SKM-1 treated with dmso at 0.1 percent for 144 hours (cell line): ENCODE data around the gene UBN2.
A peak's percentile ranks its signal among the peaks of the same experiment; 100 is the strongest.
"Not testable (repeated sequence)": the region's sequence is repeated elsewhere in the genome, so short reads cannot be mapped to it uniquely, and the experiment has no call there.

Experiments
- DNase-seq: peaks from one replicate; lab custom pipeline; 2025; ENCODE audit not compliant: unreplicated experiment; lab: John Stamatoyannopoulos, UW

Gene UBN2

GRCh38 chr7:139294241-139294640 is 63.2 kb downstream of the UBN2 start:
- no peak for DNase-seq

- DNase-seq, result no peak
Observed at GRCh38 chr7:139294951-139295575, 64.0 kb downstream of the UBN2 start.

- no peak for DNase-seq
Observed at GRCh38 chr7:139297795-139298194, 66.8 kb downstream of the UBN2 start.

GRCh38 chr7:139299296-139299695 is 68.3 kb downstream of the UBN2 start:
- no peak for DNase-seq

GRCh38 chr7:139300390-139300789 is 69.4 kb downstream of the UBN2 start:
- no peak for DNase-seq

- no peak for DNase-seq
Observed at GRCh38 chr7:139304517-139304916, 73.5 kb downstream of the UBN2 start.

GRCh38 chr7:139317939-139318505 is 87.0 kb downstream of the UBN2 start:
- no peak for DNase-seq

GRCh38 chr7:139321071-139321745 is 90.2 kb downstream of the UBN2 start:
- DNase-seq, result peak; percentile 5

- not testable (repeated sequence) for DNase-seq
Observed at GRCh38 chr7:139324709-139325108, 93.7 kb downstream of the UBN2 start.

GRCh38 chr7:139328375-139328774 is 97.3 kb downstream of the UBN2 start:
- DNase-seq, result no peak

GRCh38 chr7:139329119-139329518 is 98.1 kb downstream of the UBN2 start:
- DNase-seq, result no peak

- no peak for DNase-seq
Observed at GRCh38 chr7:139330333-139331030, 99.4 kb downstream of the UBN2 start.

GRCh38 chr7:139332697-139333359 is 101.8 kb downstream of the UBN2 start:
- DNase-seq, result no peak

GRCh38 chr7:139333443-139333842 is 102.4 kb downstream of the UBN2 start:
- DNase-seq, result not testable (repeated sequence)

- DNase-seq, result no peak
Observed at GRCh38 chr7:139334399-139335150, 103.5 kb downstream of the UBN2 start.

- no peak for DNase-seq
Observed at GRCh38 chr7:139339025-139339424, 108.0 kb downstream of the UBN2 start.

GRCh38 chr7:139339698-139340036 is 108.6 kb downstream of the UBN2 start:
- DNase-seq, result no peak

GRCh38 chr7:139340037-139340807 is 109.2 kb downstream of the UBN2 start:
- peak; percentile 100 for DNase-seq

GRCh38 chr7:139340808-139341057 is 109.7 kb downstream of the UBN2 start:
- DNase-seq, result peak; percentile 66

- peak; percentile 84 for DNase-seq
Observed at GRCh38 chr7:139341058-139341775, 110.2 kb downstream of the UBN2 start, which contains the start of gene FMC1. Gene FMC1, plus strand, starts transcription at chr7:139341337. Its CDS starts 48 bp downstream, at chr7:139341385.
